Erythroblast (primary cell): Measurements from ENCODE around the gene TAF7L.

Source experiments
- GATA1 ChIP-seq: IDR thresholded peaks from 2 replicates; pipeline ENCODE4 v1.6.1; 2011; ENCODE audit warnings: low read depth, mild to moderate bottlenecking, control low read depth, low read length, moderate library complexity
- POLR2A ChIP-seq: IDR thresholded peaks from 2 replicates; pipeline ENCODE4 v1.6.1; 2011; ENCODE audit warnings: mild to moderate bottlenecking, low read length

DNA sequence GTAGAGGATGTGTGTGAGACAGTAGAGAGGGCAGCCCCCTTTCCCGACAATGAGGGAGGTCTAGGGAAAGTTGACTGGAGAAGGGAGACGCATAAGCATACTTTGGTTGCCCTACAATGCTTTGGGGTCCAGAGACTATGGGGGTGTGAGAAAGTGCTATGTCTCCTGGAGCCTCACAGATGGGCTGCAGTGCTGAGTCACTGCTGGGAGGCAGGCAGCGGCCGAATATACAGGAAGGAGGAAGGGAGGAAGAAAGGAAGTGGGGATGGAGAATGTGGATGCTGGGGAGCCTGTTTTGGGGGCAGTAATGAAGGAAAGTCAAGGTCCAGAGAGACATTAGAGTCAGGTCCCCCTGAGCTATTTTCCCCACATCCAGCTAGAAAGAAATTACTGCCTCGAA lies 58.8 kb downstream of the TAF7L start:
- TF ChIP-seq POLR2A (no peak), GATA1 (no peak)
